ENCODE data around the gene KCNJ6.

The KCNJ6 gene

GRCh38 chr21:37711836-37712568 is 204.3 kb downstream of the KCNJ6 start:
- DNase-seq = peak; percentile 74

- no peak for DNase-seq
Observed at GRCh38 chr21:37711286-37711829, 204.9 kb downstream of the KCNJ6 start.

- peak; percentile 55 for DNase-seq
Observed at GRCh38 chr21:37710546-37711285, 205.5 kb downstream of the KCNJ6 start.

DNA sequence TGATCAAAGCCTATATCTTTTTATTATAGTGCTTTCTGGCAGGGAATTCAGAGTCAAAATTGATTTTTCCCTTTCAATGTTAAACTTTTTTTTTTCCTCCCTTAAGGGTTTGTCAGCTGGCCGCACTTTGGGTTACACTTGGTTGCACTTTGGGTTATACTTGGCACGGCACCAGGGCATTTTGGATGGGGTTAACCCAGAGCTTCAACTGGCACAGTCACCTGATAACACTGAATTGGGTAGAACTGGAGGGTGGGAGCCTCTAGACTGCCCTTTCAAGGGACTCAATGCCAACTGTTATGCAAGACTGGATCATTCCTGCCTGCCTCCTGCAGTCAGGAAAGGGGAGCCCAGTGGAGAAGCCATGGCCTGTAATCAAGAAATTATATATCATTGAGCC is 211.5 kb downstream of the KCNJ6 start:
- no peak for DNase-seq

GRCh38 chr21:37702241-37702640 is 214.0 kb downstream of the KCNJ6 start:
- DNase-seq = no peak

DNA sequence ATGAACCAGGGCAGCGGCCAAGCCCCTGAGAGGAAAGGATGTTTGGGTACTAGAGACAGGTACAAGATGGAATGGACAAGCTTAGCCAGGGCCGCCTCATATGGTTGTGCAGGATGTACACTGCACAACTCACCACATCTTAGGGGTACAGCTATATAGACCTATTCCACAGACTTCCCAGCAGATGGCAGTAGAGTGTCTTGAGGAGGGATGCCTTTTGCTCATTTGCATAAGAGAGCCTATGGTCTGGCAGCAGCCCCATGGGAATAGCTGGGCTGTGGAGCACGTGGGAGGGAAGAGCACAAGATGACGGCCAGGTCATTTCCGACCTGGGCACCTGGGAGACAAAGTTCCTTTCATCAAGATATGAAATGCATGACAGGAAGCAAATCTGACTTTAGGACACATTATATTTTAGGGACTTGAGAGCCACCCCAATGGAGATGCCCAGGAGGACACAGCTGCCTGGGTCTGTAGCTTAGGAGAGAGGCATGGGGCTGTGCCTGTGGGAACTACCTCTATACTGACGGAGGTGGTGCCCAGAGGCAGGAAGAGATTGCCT is 215.5 kb downstream of the KCNJ6 start:
- peak; percentile 82 for DNase-seq

- DNase-seq = no peak
Observed at GRCh38 chr21:37699024-37699775, 217.1 kb downstream of the KCNJ6 start.

- no peak for DNase-seq
Observed at GRCh38 chr21:37696936-37697335, 219.3 kb downstream of the KCNJ6 start.

DNA sequence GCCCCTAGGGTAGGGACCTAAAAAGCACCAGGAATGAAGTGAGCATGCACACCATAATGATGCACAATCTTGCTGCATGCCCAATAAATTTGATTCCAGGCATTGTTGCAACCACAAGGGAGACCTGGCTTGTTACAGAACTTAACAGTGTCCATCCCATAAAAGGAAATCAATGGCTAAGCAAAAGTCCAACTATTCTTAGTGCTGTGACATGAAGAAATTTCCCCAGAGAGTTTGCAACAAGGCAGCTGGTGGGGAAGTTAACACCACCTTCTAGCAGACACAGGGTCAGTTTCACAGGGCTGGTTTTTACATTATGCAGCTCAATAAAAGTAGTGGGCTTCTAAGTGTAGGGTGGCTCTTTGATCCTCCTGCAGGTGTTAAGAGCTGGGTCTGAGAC is 221.1 kb downstream of the KCNJ6 start:
- DNase-seq = no peak

DNA sequence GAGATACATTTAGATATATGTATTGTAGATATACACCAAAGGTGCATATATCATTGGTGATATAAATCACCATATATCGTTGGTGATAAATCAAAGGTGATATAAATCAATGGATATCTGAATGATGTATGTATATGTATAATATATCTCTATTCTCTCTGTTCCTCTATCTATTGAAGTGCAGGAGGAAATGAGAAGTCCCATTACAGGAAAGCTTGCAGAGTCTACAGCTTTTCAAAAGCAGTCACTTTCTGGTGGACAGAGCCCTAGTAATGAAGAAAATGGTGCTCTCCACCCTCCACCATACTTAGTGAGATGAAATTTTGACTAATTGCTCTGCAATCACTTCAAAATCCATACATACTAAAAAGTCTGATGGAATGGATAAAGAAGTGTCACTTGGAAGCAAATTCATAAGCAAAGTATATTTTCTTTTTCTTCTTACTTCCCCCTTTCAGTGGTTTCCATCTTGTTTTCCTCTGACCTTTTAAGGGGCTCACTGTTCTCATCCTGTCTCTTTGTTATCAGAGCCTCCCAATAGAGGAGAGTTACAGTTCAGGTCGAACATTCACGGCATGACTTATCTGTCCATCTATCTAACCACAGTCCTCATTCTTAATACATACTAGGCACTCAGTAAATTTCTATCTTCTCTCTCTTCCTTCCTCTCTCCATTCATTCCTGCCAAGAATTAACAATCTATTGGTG is 227.2 kb downstream of the KCNJ6 start:
- no peak for DNase-seq

DNA sequence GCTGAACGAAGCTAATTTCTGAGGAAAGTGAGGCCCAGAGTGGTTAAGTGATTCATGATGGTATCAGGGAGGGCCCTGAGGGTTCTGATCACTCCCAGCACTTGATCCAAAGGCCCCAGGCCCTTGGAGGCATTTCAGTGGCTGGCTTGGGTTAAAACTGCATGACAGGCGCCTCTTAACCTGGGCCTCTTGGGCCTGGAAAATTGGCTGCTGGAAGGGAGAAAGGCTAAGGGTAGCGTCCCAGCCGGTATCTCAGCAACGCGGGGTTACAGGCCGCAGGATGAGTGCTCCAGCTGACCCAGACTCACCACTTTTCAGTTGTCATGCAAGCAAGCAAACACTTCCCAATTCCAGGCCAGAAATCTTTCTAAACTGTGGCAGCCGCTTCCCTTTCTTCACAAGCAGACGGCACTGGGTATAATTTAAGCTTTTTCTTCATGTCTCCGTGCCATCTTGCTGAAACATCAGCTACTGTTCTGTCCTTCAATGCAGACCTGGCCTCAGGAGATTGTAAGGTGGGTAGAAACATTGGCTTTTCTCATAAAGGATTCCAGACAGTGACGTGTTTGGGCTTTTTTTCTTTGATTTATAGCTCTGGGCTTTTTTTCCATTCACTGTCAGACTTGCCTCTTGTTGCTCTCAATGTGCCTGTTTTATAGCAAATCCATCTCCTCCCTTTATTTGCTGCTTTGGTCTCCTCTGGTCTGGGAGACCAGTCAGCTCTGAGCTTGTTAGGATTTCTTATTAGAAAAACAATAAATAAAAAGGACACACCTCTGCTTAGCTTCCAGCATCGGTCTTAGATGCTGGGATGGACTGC is 229.1 kb downstream of the KCNJ6 start:
- DNase-seq = no peak

DNA sequence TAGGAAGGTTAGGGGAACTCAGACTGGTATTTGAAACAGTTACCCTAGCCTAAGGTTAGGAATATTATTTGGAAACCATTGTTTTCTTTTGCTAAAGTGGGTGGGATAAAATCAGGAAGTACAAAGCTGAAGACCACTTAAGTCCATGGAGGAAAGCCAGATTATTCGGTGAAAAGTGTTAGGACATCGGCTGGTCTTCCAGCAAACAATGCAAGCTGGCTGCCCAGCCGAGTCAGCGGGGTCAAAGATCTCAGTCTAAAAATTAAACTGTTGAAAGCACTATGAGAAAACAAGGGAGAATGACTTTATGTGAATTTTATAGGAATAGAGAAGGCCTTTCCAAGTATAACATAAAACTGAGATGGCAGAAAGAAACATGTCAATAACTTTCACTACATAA is 231.7 kb downstream of the KCNJ6 start:
- DNase-seq = no peak

DNA sequence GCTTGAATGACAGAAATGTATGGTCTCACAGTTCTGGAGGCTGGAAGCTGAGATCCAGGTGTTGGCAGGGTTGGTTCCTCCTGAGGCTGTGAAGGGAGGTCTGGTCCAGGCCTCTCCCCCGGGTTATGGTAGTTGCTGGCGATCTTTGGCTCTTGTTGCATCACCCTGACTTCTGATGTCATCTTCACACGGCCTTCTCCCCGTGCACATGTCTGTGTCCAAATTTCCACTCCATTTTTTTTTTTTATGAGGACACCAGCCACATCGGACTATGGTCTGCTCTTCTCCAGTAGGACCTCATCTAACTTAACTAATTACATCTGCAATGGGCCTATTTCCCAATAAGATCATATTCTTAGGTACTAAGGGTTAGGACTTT is 232.2 kb downstream of the KCNJ6 start:
- no peak for DNase-seq

- no peak for DNase-seq
Observed at GRCh38 chr21:37683396-37684114, 232.7 kb downstream of the KCNJ6 start.

DNA sequence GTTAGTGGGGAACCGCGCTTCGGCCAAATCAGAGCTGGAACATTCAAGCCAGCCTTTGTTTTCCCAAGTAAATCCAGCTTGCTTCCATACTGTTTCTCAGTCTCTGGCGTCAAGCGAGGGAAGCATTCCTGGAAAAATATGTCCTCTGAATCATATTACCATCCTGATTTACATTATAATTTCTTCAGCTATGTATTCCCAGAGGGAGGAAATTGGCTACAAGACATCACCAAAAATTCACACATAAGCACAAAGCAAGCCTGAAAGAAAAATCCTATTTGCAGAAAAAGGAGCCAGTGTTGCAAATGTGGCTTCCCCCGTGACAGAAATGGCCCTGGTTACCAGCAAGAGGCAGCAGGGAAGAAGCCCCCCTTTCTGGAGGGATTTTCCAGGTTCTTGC is 233.3 kb downstream of the KCNJ6 start:
- peak; percentile 82 for DNase-seq

- DNase-seq = no peak
Observed at GRCh38 chr21:37677006-37677405, 239.3 kb downstream of the KCNJ6 start.

DNA sequence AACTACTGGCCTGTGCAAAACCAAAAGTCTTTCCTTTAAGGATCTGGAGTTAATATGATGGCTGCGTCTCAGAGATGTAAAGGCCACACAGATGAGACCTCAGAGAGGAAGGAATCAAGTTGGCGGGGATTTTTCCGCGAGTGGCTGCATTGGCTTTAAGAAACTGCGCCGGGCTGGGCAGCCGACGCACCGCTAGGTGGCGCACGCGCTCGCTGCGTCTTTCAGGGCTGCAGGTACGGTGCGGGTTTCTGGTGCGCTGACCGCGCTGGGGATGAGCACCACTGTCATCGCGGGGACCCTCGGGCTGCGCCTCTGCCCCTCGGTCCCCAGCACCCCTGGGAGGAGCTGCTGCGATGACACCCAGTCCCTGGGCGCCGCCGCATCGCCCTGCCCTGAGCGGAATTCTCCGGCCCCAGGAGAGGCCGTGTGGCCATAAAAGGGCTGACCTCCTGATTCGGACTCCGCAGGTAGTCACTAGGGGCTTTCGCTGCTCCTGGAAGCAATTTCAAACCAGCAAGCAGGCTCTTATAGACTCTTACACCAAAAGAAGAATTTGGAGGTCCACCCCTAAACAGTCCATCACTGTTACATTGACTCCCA is 241.0 kb downstream of the KCNJ6 start:
- peak; percentile 42 for DNase-seq

DNA sequence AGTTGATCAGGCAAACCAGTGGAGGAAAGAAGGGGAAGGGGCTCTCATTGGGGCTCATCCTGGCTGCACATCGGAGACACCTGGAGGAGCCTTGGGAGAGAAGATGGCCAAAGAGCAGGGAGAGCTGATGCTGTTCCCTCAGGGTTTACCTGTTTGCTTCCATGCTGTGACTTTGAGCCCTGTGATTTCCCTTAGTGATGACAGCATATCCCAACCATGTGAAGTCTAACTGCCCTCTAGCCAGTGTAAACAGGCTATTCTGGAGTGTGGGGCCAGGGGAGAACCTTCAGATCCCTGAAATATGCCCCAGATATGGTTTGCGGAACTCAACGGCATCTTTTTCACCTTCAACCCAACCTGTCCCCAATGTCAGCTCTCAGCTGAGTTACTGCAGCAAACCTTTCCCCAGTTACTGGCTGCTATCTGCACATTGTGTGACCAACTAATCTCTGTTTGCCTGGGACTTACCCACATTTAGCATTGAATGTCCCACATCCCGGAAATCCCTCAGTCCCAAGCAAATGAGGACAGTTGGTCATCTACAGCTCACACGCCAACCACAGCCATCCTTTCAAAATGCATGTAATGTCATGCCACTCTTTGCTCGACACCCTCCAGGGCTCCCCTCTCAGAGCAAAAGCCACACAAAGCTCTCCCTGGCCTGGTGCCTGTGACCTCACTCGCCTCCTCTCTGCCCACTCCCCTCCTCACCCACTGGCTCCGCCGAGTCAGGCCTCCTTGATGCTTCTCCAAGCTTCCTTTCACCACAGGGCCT is 242.3 kb downstream of the KCNJ6 start:
- DNase-seq = no peak

DNA sequence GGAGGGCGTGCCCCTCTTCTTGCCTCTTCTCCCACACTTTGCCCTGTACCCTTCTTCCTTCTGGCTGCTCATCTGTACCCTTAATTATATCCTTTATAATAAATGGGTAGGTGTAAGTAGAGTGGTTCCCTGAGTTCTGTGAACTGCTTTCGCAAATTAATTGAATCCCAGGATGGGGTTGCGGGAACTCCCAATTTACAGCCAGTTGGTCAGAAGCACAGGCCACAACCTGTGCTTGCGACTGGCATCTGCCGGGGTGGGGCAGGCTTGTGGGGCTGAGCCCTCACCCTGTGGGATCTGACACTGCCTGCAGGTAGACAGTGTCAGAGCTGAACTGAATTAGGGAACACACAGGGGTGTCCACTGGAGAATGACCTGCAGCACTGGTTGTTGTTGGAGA is 244.9 kb downstream of the KCNJ6 start:
- DNase-seq = no peak

- peak; percentile 80 for DNase-seq
Observed at GRCh38 chr21:37670883-37671282, 245.4 kb downstream of the KCNJ6 start.
